HG03442 (cell line): ENCODE data around the gene DGKH.
"Not testable (repeated sequence)": the region's sequence is repeated elsewhere in the genome, so short reads cannot be mapped to it uniquely, and the experiment has no call there.

ENCODE experiments used
- ATAC-seq: cut with Tn5 transposase; IDR thresholded peaks from one replicate; pipeline ENCODE4 v1.9.1; 2021; ENCODE audit warnings: mild to moderate bottlenecking, moderate library complexity; ENCODE audit not compliant: unreplicated experiment

DGKH gene

DNA sequence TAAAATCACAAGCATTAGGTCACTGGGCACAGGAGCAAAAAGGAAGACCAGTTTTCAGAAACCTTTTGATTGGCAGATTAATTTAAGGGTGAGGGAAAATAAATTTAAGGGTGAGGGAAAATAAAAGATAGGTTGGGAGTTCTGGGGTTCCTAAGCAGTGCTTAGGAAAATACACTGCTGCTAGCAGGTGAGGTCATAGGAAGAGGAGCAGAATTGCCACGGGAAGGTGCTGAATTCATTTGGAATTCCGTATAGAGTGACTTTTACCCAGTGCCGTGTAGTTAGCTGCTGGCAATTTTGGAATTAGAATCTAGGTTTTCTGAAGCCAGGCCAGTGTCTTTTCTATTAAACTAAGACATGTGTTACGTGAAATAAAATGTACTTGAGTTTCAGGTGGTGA is 59.8 kb downstream of the DGKH start:
- ATAC-seq, result no peak

DNA sequence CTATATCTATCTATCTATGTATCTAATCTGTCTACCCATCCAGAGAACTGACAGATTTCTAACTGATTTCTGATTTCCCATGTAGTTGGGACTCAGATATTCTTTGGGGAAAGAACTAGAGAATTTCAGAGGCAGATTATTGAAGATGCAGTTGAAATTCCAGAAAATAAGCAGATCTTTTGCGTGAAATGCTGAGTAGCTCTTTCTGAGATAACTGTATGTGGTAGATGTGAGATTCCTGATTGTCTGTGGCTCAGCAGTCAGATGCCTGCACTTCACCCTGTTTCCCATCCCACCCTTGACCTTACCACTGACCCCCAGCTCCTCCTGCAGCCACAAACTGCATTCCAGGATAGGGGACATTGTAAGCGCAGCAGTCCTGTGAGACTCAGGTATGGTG is 61.5 kb downstream of the DGKH start:
- no peak for ATAC-seq

DNA sequence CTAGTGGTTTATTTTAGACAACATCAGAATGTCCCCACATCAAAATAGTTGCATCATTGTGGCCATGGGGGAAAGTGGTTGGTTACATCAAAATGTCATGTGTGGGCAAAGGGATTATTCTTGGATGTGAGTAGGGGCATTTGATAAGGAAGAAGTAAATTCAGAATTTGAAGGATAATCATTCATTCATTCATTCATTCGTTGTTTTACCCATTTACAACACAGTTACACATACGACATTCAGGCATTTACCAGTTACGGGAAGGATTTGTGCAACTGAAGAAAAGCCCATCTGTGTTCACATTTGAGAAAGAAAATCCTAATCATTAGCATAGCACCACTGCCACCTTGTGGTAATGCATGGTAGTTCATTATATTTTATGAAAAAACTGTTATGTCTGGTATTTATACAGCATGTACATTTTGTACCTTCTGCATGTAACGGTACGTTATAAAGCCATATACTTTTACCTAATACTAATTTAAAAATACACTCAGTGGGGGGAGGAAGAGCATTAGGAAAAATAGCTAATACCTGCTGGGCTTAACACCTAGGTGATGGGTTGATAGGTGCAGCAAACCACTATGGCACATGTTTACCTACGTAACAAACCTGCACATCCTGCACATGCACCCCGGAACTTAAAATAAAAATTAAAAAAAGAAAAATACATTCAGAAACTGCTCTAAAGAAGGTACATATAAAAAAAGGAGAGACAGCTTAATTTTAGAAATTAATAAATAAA is 62.1 kb downstream of the DGKH start:
- no peak for ATAC-seq

DNA sequence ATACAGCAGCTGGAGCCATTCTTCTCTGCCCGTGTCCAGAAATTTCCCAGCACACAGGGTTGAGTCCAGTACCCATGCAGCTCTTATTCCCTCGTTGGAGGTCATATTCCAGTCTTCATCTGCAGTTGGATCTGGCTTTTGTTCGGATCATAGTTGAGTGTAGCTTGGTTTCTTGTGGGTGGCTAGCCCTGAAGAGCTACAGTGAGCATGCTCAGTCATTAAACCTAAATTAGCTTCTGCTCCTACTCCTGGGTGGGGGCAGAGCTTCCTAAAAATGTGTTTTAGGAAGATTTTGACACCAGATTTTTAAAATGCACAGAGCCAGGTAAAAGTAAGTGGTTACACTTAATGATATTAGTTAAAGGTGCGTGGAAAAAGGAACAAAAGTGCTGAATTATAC is 64.4 kb downstream of the DGKH start:
- no peak for ATAC-seq

DNA sequence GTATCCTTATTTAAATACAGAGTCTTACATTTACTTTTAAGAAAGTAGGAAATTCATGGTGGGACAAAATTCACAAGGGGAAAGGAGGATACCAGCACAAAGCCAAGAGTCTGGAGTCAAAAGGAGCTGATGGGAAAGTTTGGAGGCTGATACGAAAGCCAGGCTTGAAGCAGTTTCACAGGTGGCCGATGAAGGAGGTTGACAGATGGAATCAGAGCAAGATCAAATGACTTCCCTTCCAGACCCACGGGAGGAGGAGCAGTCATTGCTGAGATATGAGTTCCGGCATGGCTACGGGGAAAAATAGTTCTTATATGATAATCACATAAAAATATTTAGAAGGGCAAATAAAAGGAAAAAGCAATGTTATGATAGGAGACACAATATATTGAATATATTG is 65.0 kb downstream of the DGKH start:
- no peak for ATAC-seq

DNA sequence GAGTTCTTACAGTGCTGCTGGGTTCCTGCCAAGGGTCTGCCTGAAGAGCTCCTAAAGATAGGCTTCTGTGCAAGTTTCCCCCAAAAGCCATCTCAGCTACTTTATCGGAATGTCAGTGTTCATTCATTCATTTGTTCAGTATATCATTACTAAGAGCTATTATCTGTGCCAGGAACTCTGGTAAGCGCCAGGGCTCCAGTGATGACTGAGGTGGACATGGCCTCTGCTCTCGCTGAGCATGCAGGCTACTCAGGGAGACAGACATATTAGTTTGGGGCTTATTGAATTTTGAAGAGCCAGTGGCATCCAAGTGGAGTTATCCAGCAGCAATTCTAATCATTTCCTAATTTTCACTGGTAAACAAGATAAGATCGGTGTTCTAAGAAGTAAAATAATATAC is 65.8 kb downstream of the DGKH start:
- no peak for ATAC-seq

DNA sequence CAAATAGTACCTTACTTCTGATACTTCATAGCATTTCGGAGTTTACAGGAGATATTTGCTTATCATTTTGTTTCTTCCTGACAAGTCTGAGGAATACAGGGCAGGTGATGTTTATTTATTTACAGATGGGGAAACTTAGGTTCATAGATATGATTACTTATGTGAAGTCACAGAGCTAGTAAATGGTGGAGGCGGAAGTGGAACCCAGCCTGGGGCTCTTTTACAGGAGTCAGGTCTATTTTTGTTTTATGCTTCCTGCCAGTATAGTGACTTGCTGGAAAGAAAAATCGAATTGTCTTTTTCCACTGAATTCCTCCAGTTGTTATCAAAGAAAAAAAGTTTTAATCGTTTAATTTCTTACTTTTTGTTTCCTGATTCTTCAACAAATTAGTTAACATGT is 66.5 kb downstream of the DGKH start:
- ATAC-seq, result no peak

DNA sequence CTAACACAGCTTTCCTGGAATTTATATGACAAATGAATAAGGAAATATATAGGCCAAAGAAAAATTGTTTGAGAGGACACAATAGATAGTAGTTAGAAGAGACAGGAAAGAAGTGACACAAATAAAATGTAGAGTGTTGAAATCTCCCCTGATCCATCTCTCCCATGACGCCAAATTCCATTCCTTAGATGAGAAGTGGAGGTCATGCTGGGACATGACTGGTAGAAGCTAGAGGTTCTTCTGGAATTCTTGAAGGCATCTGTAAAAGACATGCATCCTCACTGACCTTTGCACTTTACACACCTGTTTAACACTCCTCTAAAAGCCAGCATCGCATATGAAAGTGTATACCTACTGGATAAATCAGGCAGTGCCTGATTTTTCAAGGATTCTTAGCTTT is 67.8 kb downstream of the DGKH start:
- ATAC-seq, result no peak

DNA sequence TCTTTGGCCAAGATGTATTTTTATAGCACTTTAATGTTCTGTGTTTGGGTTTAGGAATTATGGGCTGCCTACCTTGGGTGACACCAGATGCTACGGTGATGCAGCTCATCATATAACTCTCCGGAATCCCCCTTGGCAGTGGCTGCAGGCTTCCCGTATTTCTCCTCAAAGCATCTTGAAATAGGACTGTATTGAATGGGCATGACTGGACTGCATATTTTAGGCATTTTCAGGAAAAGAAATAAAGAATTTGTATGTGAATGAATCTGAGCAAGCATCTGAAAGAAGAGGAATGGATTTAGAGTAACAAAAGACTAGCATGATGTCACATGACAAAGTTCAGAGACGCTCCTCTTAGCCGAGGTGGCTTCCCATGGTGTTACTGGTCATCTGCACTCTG is 70.6 kb downstream of the DGKH start:
- ATAC-seq, result no peak

DNA sequence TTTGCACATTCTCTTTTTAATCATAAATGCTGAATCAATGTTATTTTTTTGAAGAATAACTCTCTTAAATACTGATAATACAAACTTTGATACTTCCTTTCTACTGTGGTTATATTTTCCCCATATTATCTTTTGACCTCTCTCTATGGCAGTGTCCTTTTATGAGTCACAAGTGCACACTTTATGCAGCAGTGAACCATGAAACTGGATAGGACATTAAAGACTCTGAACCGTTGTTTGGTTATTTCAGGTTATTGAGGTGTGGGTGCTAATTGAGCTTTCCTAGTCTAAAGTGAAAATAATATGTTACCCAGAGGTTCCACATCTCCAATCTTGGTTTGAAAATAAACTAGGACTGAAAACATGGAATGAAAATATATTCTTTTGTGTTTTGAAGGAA is 71.4 kb downstream of the DGKH start:
- no peak for ATAC-seq

DNA sequence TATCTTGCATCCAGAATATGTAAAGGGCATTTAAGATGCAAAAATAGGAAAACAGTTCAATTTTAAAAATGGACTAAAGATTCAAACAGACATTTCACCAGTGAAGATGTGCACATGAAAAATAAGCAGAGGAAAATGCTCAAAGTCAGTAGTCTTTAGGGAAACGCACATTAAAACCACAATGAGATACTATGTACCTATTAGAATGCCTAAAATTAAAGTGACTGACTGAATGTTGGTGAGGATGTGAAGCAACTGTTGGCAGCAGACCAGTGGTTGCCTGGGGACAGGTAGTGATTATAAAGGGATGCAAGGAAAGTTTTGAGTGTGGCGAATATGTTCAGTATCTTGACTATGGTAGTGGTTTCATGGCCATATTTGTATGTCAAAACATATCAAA is 75.2 kb downstream of the DGKH start:
- ATAC-seq, result no peak

DNA sequence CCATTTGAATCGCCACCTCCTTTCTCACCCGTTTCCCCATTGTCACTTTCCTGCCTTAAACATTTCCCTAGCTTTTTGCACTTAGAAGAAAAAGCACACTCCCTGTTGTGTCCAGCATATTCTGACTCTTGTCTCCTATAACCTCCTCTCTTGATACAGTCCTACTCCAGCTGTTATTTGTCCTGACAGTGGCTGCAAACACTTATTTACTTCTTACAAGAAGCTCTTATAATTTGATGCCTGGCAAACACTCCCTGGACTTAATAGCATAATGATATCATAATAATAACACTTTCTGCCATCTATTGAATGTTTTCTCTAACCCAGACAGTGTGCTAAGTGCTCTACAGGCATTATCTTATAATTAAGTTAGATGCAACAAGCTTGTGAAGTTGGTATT is 76.6 kb downstream of the DGKH start:
- ATAC-seq, result no peak

DNA sequence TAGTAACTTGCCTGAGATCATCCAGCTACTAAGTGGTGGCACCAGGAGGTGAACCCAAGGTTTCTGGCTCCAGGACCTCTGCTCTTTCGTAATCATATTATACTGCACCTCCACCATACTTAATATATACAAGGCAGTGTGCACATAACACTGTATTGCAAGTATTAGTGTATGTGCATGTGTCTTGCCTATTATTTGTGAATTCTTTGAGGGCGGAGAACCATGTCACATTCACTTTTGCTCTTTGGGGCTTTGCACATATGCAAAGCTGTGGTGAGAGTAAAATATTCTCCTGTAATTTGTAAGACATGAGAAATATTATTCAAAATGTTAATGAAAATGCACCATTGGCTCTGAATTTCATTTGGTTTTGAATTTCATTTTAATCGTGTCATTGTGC is 78.6 kb downstream of the DGKH start:
- no peak for ATAC-seq

DNA sequence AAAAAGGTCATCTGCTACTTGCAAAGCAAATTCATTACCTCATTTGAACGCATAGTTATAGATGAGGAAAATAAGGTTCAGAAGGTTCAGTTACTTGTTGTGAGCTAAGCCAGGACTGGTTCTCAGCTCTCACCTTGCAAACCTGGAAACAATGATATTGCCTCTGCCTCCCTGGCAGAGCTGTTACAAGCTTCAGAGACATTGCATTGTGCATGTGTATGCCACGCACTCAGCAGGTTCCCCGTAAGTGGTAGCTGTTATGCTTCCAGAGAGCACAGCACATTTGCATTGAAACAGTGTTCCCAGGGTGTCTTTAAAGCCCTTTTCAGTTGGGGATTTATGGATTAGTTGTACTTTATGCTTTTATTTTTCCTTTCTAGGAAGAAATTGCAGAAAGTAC is 80.6 kb downstream of the DGKH start:
- ATAC-seq, result no peak

DNA sequence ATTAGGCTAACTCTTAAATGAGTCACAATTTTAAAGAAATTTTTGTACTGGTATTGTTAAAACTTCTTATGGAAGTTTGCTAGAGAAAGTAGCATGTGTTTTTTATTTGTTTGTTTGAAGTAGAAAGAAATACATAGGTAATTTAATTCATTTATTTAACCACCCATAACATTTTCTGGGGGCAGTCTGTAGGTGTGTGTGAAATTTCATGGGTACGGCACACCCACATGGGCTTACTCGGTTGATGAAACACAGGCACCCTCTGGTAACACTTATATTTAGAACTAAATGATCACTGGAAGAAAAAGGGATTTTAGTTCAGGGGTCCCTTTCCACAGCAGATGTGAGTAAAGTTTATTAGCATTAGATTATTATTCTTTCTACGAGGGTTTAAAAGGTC is 88.1 kb downstream of the DGKH start:
- no peak for ATAC-seq

DNA sequence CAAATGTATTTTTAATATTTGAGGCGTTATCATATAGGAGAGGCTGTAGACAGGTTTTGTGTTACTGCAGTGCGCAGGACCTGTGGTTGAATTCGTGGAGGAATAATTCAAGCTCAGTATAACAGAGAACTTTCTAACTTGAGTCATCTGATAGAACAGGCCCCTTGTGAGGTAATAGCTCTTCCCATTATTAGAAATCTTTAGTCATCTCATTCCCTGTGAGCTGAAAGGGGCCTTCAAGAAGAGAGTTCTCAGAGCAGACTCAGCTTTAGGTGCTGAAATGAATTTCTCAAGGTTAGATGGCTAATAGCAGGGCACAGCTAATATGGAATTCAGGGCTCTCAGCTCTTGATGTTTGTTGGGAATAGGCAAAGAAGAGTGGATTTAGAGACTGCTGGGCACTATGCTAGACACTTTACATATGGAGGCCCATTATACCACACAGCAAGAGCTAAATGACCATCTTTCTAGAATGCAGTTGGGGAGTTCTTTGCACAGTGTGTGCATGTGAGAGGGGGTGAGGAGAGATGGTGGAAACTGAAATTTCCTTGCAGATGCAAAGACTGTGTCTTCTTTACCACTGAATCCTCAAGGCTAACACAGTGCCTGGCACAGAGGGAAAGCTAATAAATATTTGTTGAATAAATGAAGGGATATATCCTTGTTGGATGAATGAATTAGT is 89.5 kb downstream of the DGKH start:
- peak; percentile 77 for ATAC-seq

DNA sequence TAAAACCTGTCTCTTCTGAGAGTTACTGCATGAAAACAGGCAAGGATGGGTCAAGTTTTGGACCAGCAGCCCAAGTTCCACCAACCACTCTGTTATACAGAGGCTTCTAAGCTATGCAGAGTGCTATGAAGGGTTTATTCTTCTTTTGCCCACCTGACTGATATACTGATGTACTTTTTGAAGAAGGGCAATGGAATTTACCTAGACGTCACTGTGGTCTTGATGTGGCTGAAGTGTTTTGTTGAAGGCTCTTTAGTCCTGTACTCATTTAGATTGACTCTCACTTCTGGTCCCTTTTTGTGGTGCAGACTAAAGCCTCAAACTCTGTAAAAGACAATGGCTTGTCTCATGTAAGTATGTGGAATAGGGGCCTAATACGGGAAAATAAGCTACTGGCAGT is 92.0 kb downstream of the DGKH start:
- ATAC-seq, result no peak

DNA sequence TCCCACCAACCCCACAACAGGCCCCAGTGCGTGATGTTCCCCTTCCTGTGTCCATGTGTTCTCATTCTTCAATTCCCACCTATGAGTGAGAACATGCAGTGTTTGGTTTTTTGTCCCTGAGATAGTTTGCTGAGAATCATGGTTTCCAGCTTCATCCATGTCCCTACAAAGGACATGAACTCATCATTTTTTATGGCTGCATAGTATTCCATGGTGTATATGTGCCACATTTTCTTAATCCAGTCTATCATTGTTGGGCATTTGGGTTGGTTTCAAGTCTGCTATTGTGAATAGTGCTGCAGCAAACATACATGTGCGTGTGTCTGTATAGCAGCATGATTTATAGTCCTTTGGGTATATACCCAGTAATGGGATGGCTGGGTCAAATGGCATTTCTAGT is 92.6 kb downstream of the DGKH start:
- ATAC-seq, result not testable (repeated sequence)

DNA sequence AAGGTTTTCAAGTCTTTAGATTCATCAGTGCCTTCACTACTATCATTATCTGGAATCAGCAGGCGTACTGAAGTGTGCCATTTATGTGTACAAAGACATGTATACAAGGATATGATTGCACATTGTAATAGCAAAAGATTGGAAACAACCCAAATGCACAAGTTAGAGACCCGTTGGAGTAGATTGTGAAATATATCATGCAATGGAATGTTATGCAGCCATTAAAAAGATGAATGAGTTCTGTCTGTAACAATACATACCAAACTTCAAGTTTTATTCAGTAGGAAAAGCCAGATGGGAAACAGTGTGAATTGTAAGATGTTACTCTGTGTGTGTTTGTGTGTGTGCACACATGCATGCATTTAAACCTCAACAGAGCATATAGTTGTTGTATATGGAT is 97.9 kb downstream of the DGKH start:
- no peak for ATAC-seq

DNA sequence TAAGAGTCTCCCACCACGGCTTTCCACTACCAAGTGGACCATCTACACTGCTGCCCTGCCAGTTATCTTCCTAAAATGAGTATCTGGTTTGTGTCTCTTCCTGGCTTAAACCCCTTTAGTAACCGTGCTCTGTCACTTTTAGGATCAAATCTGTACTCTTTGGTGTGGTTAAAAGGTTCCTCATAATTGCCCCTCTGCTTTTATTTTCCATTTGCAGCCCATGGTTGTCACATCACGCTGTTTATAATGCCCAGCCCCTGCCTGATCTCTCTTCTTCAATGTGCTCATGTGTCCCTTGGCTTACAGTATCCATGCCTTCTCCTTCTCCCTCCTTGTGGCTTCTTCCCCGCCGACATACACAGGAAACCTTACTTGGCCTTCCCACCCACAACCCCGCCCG is 100.1 kb downstream of the DGKH start:
- no peak for ATAC-seq

DNA sequence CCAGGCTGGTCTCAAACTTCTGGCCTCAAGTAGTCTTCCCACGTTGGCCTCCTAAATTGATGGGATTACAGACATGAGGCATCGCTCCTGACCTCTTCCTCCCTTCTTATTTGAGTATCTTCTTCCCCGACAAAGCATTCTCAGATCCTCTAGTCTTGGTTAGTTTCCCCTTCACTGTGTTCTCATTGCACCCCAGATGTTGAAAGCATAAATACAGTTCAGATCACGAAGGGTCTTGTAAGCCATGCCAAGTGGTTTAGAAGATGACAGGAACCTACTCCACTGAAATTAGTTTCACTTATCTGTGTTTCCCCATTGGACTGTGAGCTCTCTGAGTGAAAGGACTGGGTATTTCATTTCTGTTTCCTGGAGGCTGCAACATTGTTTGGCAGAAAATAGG is 100.7 kb downstream of the DGKH start:
- ATAC-seq, result no peak

DNA sequence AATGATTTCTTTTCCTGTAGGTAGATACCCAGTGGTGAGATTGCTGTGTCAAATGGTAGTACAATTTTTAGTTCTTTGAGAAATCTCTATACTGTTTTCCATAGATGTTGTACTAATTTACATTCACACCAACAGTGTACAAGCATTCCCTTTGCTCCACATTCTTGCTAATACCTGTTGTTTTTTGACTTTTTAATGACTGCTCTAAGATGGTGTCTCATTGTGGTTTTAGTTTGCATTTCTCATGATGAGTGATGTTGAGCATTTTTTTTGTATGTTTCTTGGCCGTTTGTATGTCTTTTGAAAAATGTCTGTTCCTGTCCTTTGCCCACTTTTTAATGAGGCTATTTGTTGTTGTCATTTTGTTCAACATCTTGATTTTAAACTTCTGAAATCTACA is 103.3 kb downstream of the DGKH start:
- ATAC-seq, result no peak

DNA sequence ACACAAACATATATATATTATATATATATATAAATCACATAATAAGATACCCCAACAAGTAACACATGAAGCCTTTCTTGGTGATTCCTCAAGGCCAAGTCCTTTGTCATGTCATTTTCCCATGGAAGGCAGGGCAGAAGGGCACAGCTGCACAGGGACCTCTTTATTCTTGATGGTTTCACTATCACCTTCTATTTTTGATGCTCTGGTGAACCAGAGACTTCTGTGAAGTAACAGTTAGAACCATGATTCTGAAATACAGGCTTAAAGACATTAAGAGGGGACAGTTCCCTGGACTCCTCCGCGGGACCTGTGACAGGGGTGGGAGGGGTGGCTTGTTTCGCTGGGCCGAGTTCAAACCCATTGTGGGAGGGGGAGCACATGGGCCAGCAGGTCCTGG is 104.0 kb downstream of the DGKH start:
- ATAC-seq, result no peak
